ENCODE results near the gene RUBCN. TPM values are rescaled to one million over a fixed set of nuclear protein-coding genes. Genes with fewer than 3 reads are reported as not detected.

Gene RUBCN
- total and polyA plus RNA-seq, 2 experiments from 2014 or later, result 15.4 to 46.2 TPM

Other genes starting within 250 kb of the RUBCN start
- gene BDH1, start 180.9 kb downstream of the RUBCN start, total RNA-seq, result 13.4 and 21.4 TPM in 2 replicates
- gene BDH1, start 180.9 kb downstream of the RUBCN start, polyA plus RNA-seq, result 26.1 and 30.5 TPM in 2 replicates
- gene FYTTD1, start 13.0 kb upstream of the RUBCN start, total RNA-seq, result 24.3 and 46.8 TPM in 2 replicates
- 62.8 and 65.9 TPM in 2 replicates for gene FYTTD1, start 13.0 kb upstream of the RUBCN start, polyA plus RNA-seq
- gene LRCH3, start 54.4 kb upstream of the RUBCN start, total RNA-seq, result 25.1 and 38.9 TPM in 2 replicates
- 34.0 and 36.7 TPM in 2 replicates for gene LRCH3, start 54.4 kb upstream of the RUBCN start, polyA plus RNA-seq
- 907 and 984 TPM in 2 replicates for gene RPL35A, start 213.3 kb upstream of the RUBCN start, total RNA-seq
- 845 and 927 TPM in 2 replicates for gene RPL35A, start 213.3 kb upstream of the RUBCN start, polyA plus RNA-seq
- 3.9 and 7.7 TPM in 2 replicates for gene LMLN, start 223.3 kb upstream of the RUBCN start, total RNA-seq
- 4.9 and 7.5 TPM in 2 replicates for gene LMLN, start 223.3 kb upstream of the RUBCN start, polyA plus RNA-seq

Measured in cardiac muscle cell (in vitro differentiated cells and primary cell).